ENCODE results near the gene SLC25A23.
"Not testable (repeated sequence)": the region's sequence is repeated elsewhere in the genome, so short reads cannot be mapped to it uniquely, and the experiment has no call there.

SLC25A23 gene

GRCh38 chr19:6402058-6402457 lies 57.5 kb downstream of the SLC25A23 start:
- DNase-seq (ENCODE audit: low read depth): no peak

- DNase-seq (ENCODE audit: low read depth): not testable (repeated sequence)
These were observed 59.3 kb downstream of the SLC25A23 start for GRCh38 chr19:6400062-6400944.

DNA sequence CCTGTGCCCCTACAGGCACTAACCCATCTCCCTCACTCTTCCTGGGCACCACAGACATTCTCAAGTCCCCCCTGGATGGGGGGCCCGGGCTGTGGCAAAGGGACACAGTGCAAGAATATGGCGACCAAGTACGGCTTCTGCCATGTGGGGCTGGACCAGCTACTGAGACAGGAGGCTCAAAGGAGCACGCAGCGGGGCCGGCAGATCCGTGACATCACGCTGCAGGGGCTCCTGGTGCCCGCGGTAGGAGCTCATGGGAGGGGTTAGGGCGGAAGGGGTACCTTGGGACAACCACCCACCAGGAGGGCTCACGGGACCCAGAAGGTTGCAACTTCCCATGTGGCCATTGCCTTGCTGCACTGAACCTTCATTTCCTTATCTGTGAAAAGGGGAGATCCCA lies 63.3 kb downstream of the SLC25A23 start:
- no peak for DNase-seq (ENCODE audit: low read depth)

- DNase-seq (ENCODE audit: low read depth): no peak
These were observed 64.8 kb downstream of the SLC25A23 start for GRCh38 chr19:6394831-6395230.

DNA sequence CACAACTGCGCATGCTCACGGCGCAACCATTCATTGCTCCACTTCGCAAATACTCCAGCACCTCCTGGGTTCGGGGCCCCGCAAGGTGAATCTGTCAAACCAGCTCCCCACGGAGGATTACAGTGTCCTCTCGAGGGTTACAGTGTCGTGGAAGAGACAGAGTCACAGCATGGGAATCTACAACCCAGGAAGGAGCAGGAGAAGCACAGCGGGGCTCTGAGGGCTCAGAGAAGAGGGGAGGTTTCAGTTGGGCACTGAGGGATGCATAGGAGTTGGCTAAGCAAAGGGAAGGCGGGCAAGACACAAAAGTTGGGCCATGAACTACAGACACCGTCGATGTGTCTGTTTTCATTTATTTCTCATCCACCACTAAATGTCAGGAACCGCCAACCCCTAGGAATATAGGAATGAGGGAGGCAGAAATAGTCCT lies 65.6 kb downstream of the SLC25A23 start:
- DNase-seq (ENCODE audit: low read depth): no peak

DNA sequence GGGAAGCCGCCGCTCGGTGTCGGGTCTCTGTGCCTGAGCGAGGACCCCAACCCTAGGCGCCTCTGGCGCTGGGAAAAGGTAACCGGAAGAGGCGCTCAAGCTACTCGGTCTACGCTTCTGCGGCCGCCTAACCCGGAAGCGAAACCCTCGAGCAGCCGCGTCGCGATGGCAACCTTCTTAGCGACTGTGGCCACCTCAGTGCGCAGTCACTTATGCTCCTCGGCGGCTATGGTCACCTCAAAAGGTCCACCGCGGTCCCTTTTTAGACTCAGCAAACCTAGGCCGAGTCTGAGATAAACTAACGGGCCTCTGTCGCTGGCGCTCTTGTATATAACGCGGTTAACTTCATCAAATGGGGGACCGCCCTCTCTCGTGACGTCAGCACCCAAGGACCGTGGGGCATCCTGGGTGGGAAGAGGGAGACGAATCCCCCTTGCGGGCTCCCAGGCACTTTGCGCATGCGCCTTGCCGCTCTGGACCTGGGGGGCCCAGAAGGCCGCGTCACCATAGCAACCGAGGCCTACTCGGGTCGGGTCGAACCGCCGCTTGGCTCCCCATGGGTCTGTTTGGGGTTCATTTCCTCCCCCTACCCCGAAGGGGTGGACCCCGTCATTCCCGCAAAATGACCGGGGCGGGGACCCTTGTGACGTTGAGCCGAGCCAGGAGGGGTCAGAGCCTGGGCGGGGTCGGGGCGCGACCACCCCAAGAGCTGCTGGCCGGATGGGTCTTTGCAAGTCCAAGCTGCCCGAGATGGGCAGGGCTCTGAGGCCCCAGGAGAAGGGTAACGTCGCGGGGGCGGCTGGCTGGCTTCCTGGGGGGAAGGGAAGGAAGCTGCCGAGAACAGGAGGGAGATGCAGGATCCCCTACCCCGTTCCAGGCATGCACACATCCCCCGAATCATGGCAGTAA lies 66.3 kb downstream of the SLC25A23 start, which contains the start of gene GTF2F1:
TSS of gene GTF2F1 (minus strand) at position 91 of the 909 bp plus-strand sequence. CDS start 169 bp downstream, outside the sequence.
- DNase-seq (ENCODE audit: low read depth): peak; percentile 97

DNA sequence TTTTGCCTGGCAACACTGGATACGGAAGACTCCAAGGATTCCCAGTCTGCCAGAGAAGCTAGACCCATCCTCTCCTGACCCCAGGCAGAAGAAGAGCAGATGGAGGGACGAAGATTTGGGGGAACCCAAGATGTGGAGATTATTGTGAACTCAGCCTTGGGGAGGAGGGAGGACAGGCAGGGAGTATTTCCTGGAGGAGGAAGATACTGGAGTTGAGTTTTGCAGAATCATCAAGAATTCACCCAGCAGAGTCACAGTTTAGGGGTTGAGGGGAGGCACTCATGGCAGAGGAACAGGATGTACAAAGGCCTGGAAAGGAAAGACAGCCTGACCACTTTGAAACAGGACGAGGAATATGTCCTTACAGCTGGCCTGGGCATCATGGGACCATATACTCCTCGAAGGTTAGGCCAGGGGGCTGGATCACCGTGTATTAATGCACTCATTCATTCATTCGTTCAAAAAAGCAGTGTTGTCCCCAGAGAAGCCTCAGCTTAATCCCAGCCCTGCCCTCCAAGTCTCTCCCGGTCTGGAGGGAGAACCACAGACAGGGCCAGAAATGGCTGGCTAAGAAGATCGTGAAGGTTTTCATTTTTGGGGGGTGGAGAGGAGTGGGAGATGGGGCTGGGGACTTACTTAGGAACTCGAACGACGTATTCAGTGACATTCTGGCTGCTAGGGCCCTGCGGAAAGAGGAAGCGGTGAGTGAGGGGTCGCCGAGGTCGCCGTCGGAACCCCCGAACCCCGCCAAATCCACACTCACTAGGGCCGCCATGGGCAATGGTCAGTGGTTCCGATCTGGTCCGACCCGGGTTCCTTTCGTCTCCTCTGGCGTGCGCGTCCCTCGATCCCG lies 67.1 kb downstream of the SLC25A23 start:
- DNase-seq (ENCODE audit: low read depth): peak; percentile 14
